HG03439 (cell line): ENCODE measurements around the gene VPS51.

Experiments used
- ATAC-seq: cut with Tn5 transposase; IDR thresholded peaks from one replicate; pipeline ENCODE4 v1.9.1; 2021; ENCODE audit warnings: mild to moderate bottlenecking, moderate library complexity; ENCODE audit not compliant: unreplicated experiment

Gene VPS51

DNA sequence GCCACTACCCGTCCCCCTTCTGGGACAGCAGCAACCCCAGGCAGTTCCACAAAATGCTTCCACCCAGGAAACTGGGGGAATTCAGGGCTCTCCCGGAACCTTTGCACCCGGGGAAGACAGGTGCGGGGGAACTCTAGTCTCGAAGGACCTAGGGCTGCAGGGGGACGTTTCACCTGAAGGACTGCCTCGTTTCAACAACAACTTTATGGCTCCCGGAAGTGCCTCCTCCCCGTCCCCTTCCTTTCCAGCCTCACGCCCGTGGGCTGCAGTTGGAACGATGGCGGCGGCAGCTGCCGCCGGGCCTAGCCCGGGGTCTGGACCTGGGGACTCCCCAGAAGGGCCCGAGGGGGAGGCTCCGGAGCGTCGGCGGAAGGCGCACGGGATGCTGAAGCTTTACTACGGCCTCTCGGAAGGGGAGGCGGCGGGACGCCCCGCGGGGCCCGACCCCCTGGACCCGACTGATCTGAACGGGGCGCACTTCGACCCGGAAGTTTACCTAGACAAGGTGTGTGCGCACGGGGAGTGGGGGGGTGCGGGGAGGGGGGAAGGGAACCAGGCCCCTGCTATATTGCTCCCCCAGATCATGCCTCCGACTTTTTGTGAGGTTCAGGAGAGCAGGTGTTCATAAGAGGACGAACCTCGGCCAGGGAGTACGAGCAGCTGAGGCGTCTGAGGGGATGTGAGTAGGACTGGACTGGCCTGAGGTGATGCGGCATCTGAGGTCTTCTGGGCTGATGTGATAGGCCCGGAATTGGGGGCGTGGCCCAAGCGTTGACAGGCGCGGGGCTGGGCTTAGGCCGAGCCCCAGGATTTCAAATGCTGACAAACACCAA is at the start of gene VPS51:
TSS of gene VPS51 (plus strand) at position 241 of the 833 bp plus-strand sequence. CDS start at position 278, 37 bp downstream.
- ATAC-seq, result peak; percentile 82

DNA sequence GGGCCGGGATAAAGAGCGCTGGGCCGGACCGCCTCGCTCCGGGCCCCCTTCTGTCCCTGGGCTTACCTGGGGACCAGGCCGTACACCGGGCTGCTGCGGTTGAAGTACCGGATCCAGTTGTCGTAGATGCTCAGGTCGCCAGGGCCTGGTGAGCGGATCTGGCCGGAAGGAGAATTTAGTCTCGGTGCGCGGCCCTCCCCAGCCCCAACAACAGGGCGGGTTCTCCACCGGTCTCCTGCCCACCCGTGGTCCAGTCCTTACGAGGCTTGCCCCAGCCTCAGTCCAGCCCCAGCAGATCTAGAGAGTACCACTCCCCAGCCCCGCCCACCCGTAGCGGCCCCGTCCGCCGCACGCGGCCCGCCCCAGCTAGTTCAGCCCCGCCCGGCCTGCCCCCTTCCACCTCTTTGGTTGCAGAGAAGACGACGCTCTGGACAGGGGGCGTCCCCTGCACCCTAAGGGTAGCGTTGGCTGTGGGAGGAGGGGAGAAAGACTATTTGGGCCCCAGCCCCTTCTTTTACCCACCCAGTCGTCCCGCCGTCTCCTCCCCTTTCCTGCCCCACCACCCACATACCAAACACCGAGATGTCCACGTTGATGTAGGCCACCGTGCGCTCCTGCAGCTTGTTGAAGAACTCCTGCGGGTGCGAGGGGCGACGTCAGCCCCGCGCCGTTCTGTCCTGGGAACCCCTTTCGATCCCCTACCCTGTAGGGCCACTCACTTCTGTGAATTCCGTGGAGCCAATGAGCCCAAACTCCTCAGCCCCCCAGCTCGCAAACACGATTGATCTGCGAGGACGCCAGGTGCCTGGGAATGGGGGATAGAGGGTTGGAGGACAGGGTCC is 48.2 kb upstream of the VPS51 start:
- ATAC-seq, result no peak

DNA sequence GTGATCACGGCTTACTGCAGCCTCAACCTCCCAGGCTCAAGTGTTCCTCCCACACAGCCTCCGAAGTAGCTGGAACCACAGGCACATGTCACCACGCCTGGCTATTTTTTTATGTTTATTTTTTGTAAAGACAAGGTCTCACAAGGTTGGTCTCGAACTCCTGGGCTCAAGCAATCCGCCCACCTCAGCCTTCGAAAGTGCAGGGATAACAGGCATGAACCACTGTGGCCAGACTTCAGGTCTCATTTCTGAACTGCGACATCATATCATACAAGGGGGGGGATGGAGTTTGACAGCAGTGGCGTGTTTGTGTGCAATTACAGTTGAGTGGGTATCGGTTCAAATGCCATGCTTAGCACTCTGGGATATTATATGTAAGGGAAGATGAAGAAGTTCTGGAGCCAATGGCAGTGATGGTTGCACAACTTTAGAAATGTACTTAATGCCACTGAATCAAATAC is 44.6 kb upstream of the VPS51 start:
- ATAC-seq, result no peak

DNA sequence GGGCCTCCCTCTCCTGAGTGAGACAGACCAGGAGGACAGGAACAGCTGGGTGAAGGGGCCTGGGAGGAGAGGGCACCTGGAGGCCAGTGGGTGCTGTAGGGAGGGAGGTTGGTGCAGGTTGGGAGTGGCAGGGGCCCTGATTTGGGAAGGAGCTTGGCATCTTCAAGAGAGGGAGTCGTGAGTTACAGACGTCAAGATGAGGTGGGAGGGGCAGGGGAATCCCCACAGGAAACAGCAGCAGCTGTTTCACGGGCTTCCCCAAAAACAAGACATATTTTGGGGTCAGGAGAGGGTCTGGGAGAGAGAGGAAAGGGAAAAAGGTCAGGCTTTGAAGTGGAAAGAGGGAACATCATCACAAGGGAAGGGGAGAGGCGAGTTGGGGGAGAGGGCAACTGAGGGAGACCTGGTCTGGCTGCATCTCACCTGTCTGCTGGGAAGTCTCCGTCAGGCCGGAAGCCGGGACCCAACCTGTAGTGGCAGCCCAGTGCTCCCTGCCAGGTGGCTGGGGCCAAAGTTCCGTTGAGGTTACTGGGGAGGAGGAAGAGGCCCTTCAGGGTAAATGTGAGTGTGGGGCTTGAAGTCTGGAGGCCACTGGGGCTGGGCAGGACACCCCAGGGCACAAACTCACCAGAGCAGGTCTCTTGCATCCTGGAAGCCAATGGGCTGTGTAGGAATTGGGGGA is 42.0 kb upstream of the VPS51 start:
- no peak for ATAC-seq

DNA sequence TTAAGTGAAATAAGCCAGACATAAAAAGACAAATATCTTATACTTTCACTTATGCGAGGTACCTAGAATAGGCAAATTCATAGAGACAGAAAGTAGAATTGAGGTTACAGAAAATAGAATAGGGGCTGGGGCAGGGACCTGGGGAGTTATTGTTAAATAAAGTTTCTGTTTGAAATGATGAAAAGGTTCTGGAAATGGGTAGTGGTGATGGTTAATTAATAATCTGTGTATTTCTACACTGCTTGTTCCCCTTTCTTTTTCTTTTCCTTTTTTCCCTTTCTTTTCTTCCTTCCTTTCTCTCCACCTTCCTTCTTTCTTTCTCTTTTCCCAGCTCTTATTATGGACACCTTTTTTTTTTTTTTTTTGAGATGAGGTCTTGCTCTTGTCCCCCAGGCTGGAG is 40.5 kb upstream of the VPS51 start:
- ATAC-seq, result no peak

DNA sequence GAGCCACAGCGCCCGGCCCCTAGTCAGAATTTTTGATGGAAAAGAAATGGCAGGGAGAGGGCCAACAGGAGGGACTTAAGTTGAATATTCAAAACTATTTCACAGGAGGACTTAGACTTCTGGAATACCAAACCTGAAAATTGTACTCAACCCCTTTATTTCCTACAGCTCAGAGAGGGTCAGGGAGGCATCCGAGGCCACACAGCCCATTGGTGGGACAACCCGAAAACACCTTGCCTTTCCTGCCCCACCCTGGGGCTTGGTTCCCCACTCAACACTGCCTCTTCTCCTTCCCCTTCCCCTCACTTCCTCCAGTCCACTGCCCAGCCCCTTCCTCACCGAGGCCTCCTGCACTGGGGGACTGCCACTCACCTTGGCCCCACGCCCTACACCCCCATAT is 39.0 kb upstream of the VPS51 start:
- no peak for ATAC-seq

DNA sequence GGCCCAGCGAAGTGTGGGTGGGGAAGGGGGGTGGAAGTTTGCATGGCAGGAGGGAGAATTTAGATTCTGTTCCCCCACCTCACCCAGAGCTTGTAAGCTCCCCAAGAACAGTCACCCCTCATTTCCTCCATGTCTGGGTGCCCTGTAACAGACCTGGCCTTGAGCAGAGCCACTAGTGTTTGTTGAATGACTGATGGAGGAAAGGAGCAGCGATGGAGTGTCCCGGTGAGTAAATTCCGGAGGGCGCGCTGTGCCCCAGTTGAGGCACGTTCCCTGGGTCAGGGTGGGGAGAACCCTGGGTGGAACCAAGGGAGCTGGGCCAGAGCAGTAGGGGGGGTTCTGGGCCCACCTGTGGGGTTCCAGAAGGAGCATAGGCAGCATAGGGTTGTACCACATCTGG is 38.5 kb upstream of the VPS51 start:
- ATAC-seq, result no peak

DNA sequence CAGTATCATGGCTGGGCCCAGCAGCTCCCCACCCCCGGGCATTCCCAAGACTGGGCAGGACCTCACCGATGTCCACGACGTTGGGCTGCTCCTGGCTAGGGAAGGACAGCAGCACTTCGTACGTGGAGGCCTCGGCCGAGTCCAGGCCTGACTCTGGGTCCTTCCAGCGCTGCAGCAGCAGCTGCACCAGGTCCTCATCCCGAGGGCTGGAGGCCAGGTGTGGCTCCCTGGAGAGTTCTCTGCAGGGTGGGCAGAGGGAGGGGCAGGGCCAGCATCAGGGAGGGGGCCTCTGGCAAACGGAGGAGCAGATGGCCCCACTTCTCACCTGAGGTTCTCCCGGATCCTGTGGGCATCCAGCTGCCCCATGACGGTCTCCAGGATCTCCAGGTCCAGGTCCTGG is 38.0 kb upstream of the VPS51 start:
- no peak for ATAC-seq

DNA sequence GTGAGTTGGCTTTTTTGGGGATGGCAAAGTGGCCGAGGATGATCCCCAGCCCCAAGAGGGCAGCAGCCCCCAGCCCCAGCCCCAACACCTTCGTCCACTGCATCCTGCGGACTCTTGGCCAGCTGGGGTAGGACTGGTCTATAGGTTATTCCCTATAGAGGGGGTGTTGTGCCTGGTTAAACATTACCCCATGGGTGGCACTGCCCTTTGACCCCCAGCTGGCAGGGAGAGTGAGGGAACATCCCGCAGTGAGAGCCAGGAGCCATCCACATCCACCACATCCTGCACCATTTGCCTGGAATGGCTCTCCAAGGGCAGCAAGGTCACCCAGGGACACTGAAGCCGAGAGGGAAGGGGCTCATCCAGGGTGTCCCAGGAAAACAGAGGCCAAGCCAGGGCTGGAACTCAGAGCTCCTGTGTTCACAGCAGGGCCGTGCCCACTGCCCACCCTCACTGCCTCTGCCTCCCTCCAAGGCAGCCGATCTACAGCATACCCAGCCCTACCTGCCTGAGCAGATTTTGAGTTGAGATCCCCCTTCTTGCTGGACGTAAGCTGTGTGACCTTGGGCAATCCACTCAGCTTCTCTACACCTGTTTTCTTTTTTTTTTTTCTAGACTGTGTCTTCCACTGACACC is 37.5 kb upstream of the VPS51 start, which contains the start of gene NAALADL1:
TSS of gene NAALADL1 (minus strand) at position 135 of the 636 bp plus-strand sequence. CDS start at position 103, 32 bp downstream.
- ATAC-seq, result no peak

DNA sequence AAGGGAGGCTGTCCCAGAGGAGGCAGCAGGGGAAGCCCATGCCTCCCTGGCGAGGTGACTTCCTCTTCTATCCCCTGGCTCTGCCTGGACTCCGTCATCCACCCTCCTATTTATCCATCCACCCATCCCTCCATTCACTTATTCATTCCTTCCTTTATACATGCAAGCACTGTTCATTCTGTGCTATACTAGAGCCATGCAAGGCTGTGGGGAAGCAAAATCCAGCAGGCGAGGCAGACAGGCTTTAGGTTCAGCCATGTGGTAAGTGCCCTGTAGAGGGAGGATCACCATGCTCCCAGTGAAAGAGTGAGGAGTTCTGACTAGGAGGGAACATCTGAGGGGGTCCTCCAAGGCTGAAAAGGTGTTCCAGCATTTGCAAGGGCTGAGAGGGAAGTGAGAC is 36.5 kb upstream of the VPS51 start:
- ATAC-seq, result no peak

DNA sequence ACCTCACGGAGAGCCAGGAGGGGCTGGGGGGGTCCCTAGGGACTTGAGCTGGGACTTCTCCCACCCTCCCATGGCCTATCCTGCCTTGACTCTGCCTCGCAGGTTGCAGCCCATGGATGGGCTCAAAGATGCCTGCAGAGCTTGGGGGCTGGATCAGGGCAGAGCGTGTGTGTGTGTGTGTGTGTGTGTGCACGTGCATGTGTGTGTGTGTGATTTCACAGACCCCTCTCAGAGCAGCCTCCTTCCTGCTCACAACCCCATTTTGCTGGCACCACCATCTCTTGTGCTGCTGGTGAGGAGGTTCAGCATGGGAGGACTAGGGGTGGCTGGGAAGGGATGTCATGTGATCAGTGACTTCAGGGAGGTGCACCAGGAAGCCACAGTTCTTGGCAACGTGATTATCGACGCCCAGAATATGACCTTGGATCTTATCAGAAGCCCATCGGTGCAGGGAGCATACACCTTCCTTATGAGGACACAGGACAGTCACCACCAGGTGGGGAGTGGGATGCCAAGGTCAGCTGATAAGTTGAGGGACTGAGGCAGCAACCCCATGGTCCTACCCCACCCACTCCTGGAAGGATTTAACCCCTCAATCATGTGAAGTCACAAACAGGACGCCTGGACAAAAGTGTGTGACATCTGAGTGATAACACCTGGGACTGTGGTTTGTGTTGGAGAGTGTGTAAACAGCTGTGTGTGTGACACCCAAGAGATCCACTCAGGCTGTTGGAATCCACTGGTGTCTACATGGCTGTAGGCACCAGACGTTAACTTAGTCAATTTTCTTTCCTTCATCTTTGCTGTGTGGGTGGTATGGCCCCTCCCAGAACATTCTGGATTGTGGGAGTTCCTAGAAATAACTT is 35.8 kb upstream of the VPS51 start:
- ATAC-seq, result no peak

DNA sequence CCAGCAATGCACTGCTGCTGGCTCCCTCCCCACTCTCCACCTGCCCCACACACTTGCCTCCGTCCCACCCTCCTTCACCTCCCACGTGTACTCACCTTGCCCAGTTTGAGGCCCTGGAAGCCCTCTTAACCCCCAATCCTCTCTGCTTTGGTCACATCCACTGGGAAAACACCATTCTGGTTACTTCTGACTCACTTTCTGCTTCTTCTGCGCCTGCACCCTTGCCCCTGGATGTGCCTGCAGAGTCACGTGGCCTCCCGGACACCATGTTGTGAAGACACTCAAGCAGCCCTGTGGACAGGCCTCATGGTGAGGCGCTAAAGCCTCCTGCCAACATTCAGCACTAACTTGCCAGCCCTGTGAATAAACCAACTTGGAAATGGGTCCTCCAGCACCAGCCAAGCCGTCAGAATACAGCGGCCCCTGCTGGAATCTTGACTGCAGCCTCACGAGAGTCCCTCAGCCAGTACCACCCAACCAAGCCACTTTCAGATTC is 35.1 kb upstream of the VPS51 start:
- ATAC-seq, result no peak

DNA sequence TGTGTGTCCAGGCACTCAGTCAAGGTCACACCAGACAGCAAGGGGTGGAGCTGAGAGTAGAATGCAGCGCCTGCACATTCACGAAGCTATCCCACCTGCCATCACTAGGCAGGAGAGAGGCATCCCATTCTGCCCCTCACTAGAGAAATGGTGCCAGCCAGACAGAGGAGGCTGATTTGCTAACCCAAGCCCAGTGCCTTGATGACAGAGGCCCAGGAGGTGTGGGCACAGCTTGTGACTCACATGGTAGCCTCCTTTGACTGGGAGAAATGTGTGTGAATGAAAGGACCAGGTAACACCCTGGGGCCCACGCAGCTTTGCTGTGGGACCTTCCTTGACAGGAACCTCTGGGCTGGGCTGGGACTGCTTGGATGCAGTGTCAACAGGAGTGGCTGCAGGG is 32.5 kb upstream of the VPS51 start:
- ATAC-seq, result no peak

DNA sequence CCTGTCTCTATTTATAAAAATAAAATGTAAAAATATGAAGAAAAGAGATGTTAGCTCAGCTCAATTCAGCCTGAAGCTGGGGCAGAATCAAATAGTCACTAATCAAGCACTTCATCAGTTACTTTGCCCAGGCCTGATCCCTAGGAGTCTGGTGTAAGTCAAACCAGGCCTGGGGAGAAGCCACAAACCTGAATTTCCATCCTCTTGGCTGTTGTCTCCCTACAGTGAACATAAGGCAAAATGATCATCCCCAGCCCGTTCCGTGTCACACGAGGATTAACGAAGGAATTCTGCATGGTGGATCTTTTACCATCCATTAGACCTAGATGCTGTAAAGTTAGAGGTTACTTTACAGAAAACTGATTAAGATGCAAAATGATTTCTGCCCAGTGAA is 31.2 kb upstream of the VPS51 start:
- no peak for ATAC-seq

DNA sequence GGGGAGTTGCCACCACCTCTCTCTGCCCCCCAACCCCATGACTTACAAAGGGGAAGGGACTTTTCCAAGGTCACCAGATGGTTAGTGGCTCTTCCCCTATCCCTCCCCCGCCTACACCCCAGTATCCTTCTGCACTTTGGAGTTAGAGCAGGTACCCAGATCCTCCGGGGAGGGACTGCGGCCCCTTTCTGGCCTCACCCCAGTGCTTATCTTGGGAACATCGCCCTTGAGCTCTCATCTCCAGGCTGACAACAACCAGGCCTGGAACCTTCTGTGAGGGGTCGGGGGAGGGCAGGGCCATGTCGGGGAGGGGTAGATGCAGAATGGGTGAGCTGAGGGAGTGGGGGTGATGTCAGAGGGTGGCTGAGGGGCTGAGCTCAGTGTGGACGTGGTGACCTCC is 30.2 kb upstream of the VPS51 start:
- no peak for ATAC-seq

DNA sequence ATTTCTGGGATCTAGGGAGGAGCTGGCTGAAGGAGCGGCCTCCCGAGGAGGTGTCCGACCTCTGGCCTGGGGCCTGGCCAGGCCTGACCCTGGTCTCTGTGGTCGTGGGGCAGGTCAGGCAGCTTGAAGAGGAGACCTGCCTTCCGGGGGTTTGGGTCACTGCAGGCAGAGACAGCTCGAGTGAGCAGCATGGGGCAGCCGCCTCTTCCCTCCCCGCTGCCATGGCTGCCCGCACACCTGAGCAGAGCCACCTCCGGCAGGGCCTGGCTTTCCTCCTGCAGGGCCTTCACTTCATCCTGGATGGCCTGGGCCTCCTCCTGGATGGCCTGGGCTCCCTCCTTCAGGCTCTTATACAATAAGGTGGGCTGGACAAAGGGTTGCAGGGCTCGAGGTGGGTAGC is 29.7 kb upstream of the VPS51 start:
- ATAC-seq, result no peak

DNA sequence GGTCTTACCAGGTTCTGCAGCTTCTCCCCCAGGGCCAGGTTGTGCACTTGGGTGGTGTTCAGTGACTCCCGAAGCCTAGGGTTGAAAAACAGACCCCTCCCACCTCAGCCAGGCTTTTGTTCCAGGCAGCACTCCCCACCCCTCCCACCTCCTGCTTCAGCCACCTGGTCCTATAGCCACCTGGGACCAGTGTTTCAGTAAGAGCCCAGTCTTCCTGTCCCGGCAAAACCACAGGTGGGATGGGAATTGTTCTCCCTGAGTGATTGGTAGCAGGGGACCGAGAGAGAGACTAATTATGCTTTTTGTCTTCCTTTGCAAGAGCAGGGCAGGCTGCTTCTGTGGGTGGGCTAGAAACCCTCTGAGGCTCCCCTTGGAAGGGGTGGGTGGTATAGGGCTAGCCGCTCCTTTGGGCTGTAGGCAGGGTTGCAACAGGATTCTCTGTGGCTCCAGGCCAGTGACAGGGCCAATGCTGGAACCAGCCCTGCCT is 29.2 kb upstream of the VPS51 start:
- no peak for ATAC-seq

DNA sequence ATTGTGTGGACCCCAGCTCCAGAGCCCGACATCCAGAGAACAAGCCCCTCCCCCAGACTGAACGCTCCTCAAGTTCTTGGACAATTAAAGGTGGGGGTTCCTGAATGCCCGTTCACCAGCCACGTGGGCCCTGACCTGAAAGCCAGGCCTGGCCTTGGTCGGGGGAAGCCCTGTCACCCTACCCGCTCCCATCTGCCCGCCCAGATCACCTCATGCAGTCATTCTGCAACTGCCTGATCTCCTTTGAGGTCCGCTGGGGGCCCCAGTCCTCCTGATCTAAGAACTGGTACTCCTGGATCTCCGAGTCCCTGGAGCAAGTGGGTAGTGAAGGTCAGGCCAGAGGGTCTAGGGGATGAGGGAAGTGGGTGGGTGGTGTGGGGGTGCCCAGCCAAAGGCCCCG is 28.6 kb upstream of the VPS51 start:
- ATAC-seq, result no peak

DNA sequence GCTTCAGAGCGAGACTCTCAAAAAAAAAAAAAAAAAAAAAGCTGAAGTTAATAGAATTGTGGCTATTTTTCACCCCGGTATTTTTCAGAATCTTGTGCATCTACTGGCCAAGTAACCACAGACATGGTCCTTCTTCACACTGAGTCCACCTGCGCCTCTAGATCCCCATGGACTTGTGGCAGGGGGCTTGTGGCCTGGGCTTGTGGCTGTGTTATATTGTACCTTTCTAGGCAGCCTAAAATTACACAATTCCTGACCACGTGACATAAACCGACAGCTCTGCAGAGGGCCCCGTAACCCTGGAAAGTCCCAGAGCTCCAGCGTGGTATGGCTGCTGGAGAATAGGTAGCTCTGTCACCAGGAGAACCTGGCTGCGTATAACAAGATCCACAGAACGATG is 26.8 kb upstream of the VPS51 start:
- no peak for ATAC-seq
